ENCODE results near the gene FAM50B. TPM values are rescaled to one million over a fixed set of nuclear protein-coding genes. Genes with fewer than 3 reads are reported as not detected.

FAM50B gene
- polyA plus RNA-seq (ENCODE audit: insufficient read length in 3 of 3): 10 to 100 TPM; 12.2 to 17.0 (median 14.0) TPM
- long read RNA-seq, donor 1, transcript FAM50B-202 (1 exons, 1,935 nt): major isoform, 6 of 10 reads
- long read RNA-seq, donor 1, partial matches to known transcripts: 0 of 10 reads
- long read RNA-seq, donor 1, other reads (novel, unspliced or antisense): 0 of 10 reads
- long read RNA-seq, donor 2, transcript FAM50B-203 (2 exons, 1,643 nt): minor isoform, 14 of 31 reads
- long read RNA-seq, donor 2, transcript FAM50B-202 (1 exons, 1,935 nt): major isoform, 17 of 31 reads
- long read RNA-seq, donor 2, partial matches to known transcripts: 0 of 31 reads
- long read RNA-seq, donor 2, other reads (novel, unspliced or antisense): 0 of 31 reads
- long read RNA-seq, donor 3, transcript FAM50B-203 (2 exons, 1,643 nt): minor isoform, 10 of 31 reads
- long read RNA-seq, donor 3, transcript FAM50B-202 (1 exons, 1,935 nt): major isoform, 21 of 31 reads
- long read RNA-seq, donor 3, partial matches to known transcripts: 0 of 31 reads
- long read RNA-seq, donor 3, other reads (novel, unspliced or antisense): 0 of 31 reads
- long read RNA-seq, donor 4, transcript FAM50B-202 (1 exons, 1,935 nt): major isoform, 24 of 31 reads
- long read RNA-seq, donor 4, transcript FAM50B-203 (2 exons, 1,643 nt): minor isoform, 7 of 31 reads
- long read RNA-seq, donor 4, partial matches to known transcripts: 0 of 31 reads
- long read RNA-seq, donor 4, other reads (novel, unspliced or antisense): 0 of 31 reads
- long read RNA-seq, donor 5, transcript FAM50B-203 (2 exons, 1,643 nt): major isoform, 6 of 10 reads
- long read RNA-seq, donor 5, partial matches to known transcripts: 0 of 10 reads
- long read RNA-seq, donor 5, other reads (novel, unspliced or antisense): 0 of 10 reads
- long read RNA-seq, donor 6, transcript FAM50B-203 (2 exons, 1,643 nt): minor isoform, 5 of 22 reads
- long read RNA-seq, donor 6, transcript FAM50B-202 (1 exons, 1,935 nt): major isoform, 17 of 22 reads
- long read RNA-seq, donor 6, partial matches to known transcripts: 0 of 22 reads
- long read RNA-seq, donor 6, other reads (novel, unspliced or antisense): 0 of 22 reads
- long read RNA-seq, donor 7, transcript FAM50B-202 (1 exons, 1,935 nt): major isoform, 19 of 25 reads
- long read RNA-seq, donor 7, transcript FAM50B-203 (2 exons, 1,643 nt): minor isoform, 6 of 25 reads
- long read RNA-seq, donor 7, partial matches to known transcripts: 0 of 25 reads
- long read RNA-seq, donor 7, other reads (novel, unspliced or antisense): 0 of 25 reads
- long read RNA-seq, donor 8, transcript FAM50B-202 (1 exons, 1,935 nt): major isoform, 10 of 12 reads
- long read RNA-seq, donor 8, partial matches to known transcripts: 0 of 12 reads
- long read RNA-seq, donor 8, other reads (novel, unspliced or antisense): 0 of 12 reads
- long read RNA-seq, donor 9, transcript FAM50B-202 (1 exons, 1,935 nt): major isoform, 20 of 32 reads
- long read RNA-seq, donor 9, transcript FAM50B-203 (2 exons, 1,643 nt): minor isoform, 12 of 32 reads
- long read RNA-seq, donor 9, partial matches to known transcripts: 0 of 32 reads
- long read RNA-seq, donor 9, other reads (novel, unspliced or antisense): 0 of 32 reads
- long read RNA-seq, donor 10, transcript FAM50B-202 (1 exons, 1,935 nt): major isoform, 17 of 23 reads
- long read RNA-seq, donor 10, transcript FAM50B-203 (2 exons, 1,643 nt): minor isoform, 6 of 23 reads
- long read RNA-seq, donor 10, partial matches to known transcripts: 0 of 23 reads
- long read RNA-seq, donor 10, other reads (novel, unspliced or antisense): 0 of 23 reads
- long read RNA-seq, donor 11, transcript FAM50B-202 (1 exons, 1,935 nt): major isoform, 13 of 20 reads
- long read RNA-seq, donor 11, transcript FAM50B-203 (2 exons, 1,643 nt): minor isoform, 7 of 20 reads
- long read RNA-seq, donor 11, partial matches to known transcripts: 0 of 20 reads
- long read RNA-seq, donor 11, other reads (novel, unspliced or antisense): 0 of 20 reads
- long read RNA-seq, donor 12, transcript FAM50B-203 (2 exons, 1,643 nt): minor isoform, 6 of 18 reads
- long read RNA-seq, donor 12, transcript FAM50B-202 (1 exons, 1,935 nt): major isoform, 12 of 18 reads
- long read RNA-seq, donor 12, partial matches to known transcripts: 0 of 18 reads
- long read RNA-seq, donor 12, other reads (novel, unspliced or antisense): 0 of 18 reads
- long read RNA-seq, donor 13, transcript FAM50B-202 (1 exons, 1,935 nt): major isoform, 7 of 10 reads
- long read RNA-seq, donor 13, partial matches to known transcripts: 0 of 10 reads
- long read RNA-seq, donor 13, other reads (novel, unspliced or antisense): 0 of 10 reads
- long read RNA-seq, donor 14, transcript FAM50B-202 (1 exons, 1,935 nt): major isoform, 38 of 47 reads
- long read RNA-seq, donor 14, transcript FAM50B-203 (2 exons, 1,643 nt): minor isoform, 9 of 47 reads
- long read RNA-seq, donor 14, partial matches to known transcripts: 0 of 47 reads
- long read RNA-seq, donor 14, other reads (novel, unspliced or antisense): 0 of 47 reads
- long read RNA-seq, donor 15, transcript FAM50B-202 (1 exons, 1,935 nt): major isoform, 28 of 33 reads
- long read RNA-seq, donor 15, transcript FAM50B-203 (2 exons, 1,643 nt): minor isoform, 5 of 33 reads
- long read RNA-seq, donor 15, partial matches to known transcripts: 0 of 33 reads
- long read RNA-seq, donor 15, other reads (novel, unspliced or antisense): 0 of 33 reads
- long read RNA-seq, donor 16, transcript FAM50B-203 (2 exons, 1,643 nt): minor isoform, 11 of 41 reads
- long read RNA-seq, donor 16, transcript FAM50B-202 (1 exons, 1,935 nt): major isoform, 30 of 41 reads
- long read RNA-seq, donor 16, partial matches to known transcripts: 0 of 41 reads
- long read RNA-seq, donor 16, other reads (novel, unspliced or antisense): 0 of 41 reads

GRCh38 chr6:3848925-3849605, at the start of gene FAM50B:
Gene FAM50B (plus strand): TSS chr6:3849373. CDS start chr6:3849812, 439 bp downstream.
- DNase-seq: peak; percentile 88

GRCh38 chr6:3799719-3800118, 49.5 kb upstream of the FAM50B start:
- DNase-seq: no peak

- DNase-seq: no peak
Measured at GRCh38 chr6:3800850-3801591, 48.2 kb upstream of the FAM50B start.

- DNase-seq: no peak
Measured at GRCh38 chr6:3801960-3802359, 47.2 kb upstream of the FAM50B start.

GRCh38 chr6:3803627-3804468, 45.3 kb upstream of the FAM50B start:
- no peak for DNase-seq

GRCh38 chr6:3804964-3805363, 44.2 kb upstream of the FAM50B start:
- DNase-seq: no peak

GRCh38 chr6:3805448-3806123, 43.6 kb upstream of the FAM50B start:
- no peak for DNase-seq

- no peak for DNase-seq
Measured at GRCh38 chr6:3806169-3806922, 42.8 kb upstream of the FAM50B start.

- no peak for DNase-seq
Measured at GRCh38 chr6:3808199-3808598, 41.0 kb upstream of the FAM50B start.

GRCh38 chr6:3808759-3809514, 40.2 kb upstream of the FAM50B start:
- DNase-seq: no peak

GRCh38 chr6:3809515-3809891, 39.7 kb upstream of the FAM50B start:
- no peak for DNase-seq

GRCh38 chr6:3809982-3810381, 39.2 kb upstream of the FAM50B start:
- DNase-seq: no peak

GRCh38 chr6:3811191-3811590, 38.0 kb upstream of the FAM50B start:
- DNase-seq: no peak

- DNase-seq: no peak
Measured at GRCh38 chr6:3812596-3812995, 36.6 kb upstream of the FAM50B start.
